C4-2B (cell line): Measurements from ENCODE around the gene TMCO4.

ENCODE experiments used
- H3K27ac ChIP-seq: fragments of 450-650 bp; 2 replicates; pipeline ENCODE4 v1.5.1; 2017
- ZFX ChIP-seq: fragments of 450-650 bp; IDR thresholded peaks from 2 replicates; pipeline ENCODE4 v1.6.1; 2017
- TF ChIP-seq, protein P1 (sequence below): fragments of 450-650 bp; conservative IDR thresholded peaks from 2 replicates; pipeline ENCODE4 v1.5.1; 2017; ENCODE audit warnings: mild to moderate bottlenecking

Gene TMCO4

DNA sequence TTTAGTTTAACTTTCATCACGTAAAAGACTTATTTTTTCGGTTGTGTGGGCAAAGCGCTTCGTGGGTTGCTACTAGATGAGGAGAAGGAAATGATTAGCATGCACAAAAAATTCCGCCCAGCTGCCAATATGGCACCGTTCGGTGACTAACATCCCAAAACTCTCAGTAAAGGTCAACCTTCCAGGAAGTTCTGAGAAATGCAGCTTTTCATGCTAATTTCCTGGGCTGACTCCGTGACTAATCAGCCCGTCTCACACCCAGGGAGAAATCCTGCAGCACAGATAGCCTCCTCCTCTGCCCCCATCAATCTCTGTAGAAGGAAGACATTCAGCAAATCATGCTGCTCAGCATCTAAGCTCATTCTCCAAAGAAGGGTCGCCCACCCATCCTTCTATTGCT lies 34.1 kb downstream of the TMCO4 start:
- TF ChIP-seq, protein P1, sequence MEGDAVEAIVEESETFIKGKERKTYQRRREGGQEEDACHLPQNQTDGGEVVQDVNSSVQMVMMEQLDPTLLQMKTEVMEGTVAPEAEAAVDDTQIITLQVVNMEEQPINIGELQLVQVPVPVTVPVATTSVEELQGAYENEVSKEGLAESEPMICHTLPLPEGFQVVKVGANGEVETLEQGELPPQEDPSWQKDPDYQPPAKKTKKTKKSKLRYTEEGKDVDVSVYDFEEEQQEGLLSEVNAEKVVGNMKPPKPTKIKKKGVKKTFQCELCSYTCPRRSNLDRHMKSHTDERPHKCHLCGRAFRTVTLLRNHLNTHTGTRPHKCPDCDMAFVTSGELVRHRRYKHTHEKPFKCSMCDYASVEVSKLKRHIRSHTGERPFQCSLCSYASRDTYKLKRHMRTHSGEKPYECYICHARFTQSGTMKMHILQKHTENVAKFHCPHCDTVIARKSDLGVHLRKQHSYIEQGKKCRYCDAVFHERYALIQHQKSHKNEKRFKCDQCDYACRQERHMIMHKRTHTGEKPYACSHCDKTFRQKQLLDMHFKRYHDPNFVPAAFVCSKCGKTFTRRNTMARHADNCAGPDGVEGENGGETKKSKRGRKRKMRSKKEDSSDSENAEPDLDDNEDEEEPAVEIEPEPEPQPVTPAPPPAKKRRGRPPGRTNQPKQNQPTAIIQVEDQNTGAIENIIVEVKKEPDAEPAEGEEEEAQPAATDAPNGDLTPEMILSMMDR: no peak
- no peak for TF ChIP-seq ZFX
- H3K27ac ChIP-seq: no peak overlapping the region

DNA sequence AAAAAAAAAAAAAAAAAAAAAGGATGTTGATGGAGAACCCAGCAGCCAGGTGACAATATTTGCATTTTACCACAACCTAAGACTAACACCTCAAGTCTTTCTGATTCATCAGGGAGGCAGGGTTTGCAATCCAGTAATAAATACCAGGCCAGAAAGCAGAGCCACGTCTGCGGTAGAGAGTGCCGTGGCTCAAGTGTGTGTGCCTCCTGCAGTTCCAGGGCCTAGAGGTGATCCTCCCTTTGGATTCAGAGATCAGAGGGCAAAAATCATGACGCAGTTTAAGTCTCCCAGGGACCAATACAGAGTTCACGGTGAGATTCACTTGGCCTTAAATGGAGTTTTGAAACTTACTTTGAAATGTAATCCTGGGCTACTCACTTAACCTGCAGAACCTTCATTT lies 34.9 kb downstream of the TMCO4 start:
- TF ChIP-seq, protein P1: no peak
- TF ChIP-seq ZFX: no peak
- H3K27ac ChIP-seq: no peak overlapping the region

DNA sequence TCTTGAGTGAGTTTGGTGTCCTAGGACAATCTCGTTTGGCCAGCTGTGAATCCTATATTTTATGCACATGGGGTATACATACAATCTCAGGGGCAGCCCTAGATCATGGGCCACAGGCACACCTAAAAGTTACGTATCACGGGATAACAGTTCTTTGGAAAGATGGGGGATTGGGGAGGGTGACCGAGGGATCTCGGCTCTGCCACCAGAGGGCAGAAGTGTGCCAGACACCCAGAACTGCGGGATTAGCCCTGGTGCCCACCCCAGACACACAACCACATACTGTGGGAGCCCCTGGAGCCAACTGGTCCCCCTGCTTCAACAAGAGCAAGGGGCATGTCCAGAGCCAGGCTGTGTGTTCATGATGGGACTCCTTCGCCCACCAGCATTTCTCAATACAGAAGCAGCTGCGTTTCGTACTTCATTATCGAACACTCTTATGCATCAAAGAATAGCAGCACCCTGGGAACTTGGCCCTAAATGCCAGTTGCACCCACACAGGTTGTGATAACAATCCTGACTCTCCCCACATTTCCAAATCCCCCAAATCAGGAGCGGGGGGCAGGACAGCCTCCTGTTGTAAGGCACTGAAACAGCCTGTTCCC lies 37.4 kb downstream of the TMCO4 start:
- no peak overlapping the region for H3K27ac ChIP-seq
- TF ChIP-seq ZFX: no peak
- TF ChIP-seq, protein P1: peak; percentile 75

DNA sequence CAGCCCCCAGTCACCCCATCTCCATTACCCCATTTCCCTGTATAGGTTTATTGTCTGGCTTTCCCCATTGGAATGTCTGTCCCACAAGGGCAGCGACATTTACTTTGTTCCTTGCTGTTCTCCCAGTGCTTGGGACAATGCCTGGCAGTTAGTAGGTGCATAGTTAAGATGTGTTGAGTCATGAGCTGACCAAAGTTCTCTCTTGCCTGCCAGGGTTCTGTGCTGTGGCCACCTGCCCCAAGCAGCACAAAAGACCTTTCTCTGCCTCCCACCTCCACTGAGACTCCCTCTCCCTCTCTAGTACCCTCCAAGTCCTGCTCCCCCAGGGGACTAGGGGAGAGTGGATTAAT lies 40.0 kb downstream of the TMCO4 start:
- no peak for TF ChIP-seq ZFX
- TF ChIP-seq, protein P1: no peak
- no peak overlapping the region for H3K27ac ChIP-seq

DNA sequence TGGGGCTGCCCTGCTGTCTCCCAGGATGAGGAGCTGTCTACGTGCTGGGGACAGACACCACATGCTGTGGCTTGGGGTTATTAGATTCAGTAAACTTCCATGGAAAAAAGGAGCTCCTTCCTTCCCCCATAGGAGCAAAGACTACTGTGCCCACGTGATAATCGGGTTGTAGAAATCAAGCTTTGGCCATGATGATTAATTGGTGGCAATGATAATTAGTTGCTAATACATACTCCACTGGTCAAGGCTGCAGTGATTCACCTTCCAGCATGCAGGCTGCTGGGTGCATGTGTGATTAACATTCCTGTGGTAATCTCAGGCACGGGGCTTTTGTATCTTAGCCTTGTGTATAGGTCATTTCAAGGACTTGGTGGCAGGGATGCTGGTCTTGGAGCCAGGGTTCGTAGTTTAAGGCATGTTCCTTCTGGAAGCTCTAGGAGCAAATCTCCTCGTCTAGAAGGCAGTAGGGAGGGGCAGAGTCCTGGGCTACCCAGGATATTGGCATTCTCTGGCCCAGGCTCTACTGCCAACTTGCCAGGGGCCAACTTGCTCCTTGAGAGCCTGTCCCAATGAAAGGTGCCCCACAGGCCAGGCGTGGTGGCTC lies 41.4 kb downstream of the TMCO4 start:
- TF ChIP-seq ZFX: no peak
- TF ChIP-seq, protein P1: no peak
- no peak overlapping the region for H3K27ac ChIP-seq

DNA sequence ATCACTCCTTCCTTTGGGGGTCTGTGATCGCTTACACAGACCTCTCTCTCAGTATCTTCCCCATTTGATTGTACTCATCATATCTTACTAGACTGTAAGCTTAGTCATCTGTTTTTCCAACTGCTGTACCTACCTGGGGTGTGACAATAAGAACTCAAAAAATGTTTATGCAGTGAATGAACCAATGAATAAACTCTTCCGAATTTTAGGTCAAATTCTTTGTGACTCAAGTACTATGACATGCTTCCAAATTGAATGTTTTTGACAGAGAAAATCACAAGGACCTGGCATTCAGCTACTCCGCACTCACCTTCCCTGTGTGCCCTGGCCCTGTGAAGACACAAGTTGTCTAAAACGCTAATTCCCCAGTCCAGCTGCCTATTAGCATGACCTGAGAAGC lies 42.1 kb downstream of the TMCO4 start:
- TF ChIP-seq ZFX: no peak
- H3K27ac ChIP-seq: no peak overlapping the region

DNA sequence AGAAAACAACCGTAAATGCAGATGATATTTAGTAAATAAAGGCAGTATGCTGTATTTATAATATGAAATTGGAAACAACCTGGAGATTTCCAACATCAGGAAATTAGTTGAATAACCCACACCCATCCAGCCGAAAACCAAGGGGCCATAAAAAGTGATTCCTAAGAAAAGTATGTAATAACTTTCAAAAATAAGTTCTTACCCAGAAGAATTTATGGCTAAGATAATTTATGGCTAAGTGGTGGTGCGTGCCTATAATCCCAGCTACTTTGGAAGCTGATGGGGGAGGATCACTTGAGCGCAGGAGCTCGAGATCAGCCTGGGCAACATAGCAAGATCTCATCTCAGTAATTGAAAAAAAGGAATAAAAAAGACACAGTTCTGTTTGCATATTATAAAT lies 43.2 kb downstream of the TMCO4 start:
- TF ChIP-seq ZFX: no peak
- H3K27ac ChIP-seq: no peak overlapping the region

DNA sequence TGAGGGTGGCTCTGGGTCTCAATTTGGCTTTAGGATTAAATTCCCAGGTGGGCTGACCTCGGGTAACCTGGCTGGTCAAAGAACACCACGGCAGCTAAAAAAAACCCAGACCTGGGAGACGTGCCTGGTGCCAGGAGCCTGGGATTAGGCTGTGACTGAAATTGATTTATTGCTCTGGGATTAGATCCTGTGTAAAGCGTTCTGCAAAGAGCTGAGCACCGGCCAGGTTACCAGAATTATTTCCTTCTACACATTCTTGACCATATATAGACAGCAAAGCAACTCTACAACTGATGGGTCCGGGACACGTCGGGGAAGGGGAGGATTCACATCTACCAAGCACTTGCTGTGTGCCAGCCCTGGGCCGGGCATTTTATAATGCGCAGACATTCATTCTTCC lies 45.2 kb downstream of the TMCO4 start:
- TF ChIP-seq ZFX: no peak
- no peak overlapping the region for H3K27ac ChIP-seq

DNA sequence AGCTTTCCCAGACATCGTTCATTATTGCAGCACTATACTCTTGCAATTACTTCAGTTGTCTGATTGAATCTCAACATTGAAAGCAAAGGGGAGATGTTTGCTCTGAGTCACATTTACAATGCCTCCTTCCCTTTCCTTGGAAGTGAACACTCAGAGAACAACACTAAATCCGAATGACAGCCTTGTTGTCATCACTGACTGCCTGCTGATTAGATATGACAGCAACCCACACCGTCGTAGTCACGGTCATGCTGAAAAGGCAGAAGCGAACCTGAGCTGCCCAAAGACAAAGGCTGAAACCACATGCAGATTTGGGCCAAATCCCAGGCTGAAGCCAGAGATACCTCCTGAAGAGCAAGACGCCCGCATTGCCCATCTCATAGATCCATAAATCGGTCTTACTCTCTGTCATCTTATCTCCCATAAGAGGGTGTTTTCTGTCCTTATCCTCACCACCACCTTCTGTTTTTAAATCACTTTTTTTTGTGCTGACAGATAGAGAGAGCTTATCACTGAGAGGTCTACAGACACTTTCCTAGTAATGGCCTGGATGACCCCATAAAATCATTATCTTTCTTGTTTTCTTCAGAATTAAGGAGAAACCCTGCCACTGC lies 47.5 kb downstream of the TMCO4 start:
- TF ChIP-seq ZFX: no peak
- TF ChIP-seq, protein P1: no peak
- H3K27ac ChIP-seq: no peak overlapping the region
